Activated CD4-positive, alpha-beta T cell treated with anti-CD3 and anti-CD28 coated beads, Interleukin-2, Interleukin-4, amounts not matched to agents 100 ng/mL and 50 ng/mL, durations not matched to agents 16 hours and 8 hours (primary cell): Measurements from ENCODE around the gene KLF7.

Source experiments
- DNase-seq: peaks from one replicate; pipeline ENCODE4 v3.0.0-alpha.2; 2020; ENCODE audit warnings: low spot score

The KLF7 gene

DNA sequence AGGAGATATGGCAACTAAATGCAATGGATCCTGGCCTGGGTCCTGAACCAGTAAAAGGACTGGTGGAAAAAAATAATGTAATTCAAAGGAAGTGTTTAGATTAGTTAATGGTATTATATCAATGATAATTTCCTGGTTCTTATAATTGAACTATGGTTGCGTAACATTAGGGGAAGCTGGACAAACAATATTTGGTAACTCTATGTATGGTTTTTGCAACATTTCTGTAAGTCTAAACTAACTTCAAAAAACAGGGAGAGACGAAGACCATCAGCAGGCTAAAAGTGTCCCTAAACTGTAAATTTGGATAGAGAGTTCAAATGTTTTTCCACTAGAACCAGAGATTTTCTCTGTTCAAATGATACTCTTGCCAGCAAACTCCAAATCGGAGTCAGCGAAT is 36.9 kb downstream of the KLF7 start:
- DNase-seq: no peak

DNA sequence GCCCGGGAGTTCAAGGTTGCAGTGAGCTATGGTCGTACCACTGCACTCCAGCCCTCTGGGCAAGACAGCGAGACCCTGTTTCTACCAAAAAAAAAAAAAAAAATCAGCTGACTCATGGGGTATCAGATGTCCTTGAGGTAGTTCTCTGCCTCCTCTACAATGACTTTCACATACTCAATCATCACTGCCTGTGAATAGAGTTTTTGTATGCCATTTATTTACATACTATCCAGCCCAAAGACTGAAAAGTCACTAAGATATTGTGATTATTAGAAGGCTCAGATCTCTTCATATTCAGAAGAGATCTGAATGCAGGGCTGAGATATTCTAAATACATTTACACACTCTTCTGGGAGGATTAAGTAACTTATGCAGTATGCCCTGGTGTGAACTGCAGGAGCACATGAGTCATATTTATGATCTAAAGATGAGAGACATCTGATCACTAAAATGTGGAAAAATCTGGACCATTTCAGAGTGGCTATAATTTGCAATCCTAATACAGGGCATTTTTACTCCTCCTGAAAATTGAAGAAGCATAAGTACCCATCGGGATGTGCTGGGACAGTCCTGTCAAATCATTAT is 38.9 kb downstream of the KLF7 start:
- no peak for DNase-seq

DNA sequence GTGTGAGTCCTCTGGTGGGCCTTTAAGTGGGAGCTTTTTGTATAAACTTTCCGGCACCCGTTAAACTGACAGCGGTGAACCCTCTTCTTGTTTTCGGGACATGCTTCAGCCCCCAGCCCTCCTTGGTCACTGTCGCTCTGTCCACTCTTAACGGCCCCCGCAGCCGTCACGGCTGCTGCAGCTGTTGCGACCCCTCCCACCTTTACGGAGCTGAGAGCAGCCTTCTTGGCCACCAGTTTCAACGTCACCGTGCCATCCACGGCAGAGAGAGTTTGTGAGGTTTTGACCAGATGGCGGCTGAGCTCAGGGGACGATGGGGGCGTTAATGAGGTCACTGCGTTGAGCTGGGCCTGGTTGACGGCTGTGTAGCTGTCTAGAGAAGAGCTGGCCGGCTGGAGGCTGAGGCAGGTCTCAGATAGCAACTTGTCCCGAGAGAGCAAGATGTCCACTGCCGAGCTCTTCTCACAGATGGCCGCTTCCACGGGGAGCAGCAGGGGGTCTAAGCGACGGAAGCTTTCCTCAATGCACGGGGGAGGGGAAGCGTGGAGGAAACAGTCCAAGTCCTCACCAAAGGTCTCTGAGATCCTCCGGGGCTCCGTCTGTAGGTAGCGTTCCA is 41.9 kb downstream of the KLF7 start:
- DNase-seq: no peak

DNA sequence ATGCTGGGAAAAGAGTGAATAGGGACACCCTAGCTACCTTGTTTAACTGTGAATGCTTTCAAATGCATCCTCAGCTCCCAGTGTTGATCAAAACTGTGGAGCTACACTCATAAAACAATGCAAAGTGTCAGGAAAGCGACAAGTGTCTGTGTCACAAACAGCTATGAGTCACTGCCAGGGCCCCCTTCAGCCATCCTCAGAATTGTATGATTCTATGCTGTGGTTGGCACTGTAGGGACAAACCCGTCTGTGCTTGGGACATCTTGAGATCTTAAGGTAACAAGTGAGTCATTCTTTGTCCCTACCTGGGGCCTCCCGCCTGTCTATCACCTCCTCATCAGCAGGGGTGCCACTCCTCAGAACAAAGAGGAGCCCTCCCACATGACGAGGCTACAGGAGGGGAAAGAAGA is 42.4 kb downstream of the KLF7 start:
- DNase-seq: peak; percentile 52

DNA sequence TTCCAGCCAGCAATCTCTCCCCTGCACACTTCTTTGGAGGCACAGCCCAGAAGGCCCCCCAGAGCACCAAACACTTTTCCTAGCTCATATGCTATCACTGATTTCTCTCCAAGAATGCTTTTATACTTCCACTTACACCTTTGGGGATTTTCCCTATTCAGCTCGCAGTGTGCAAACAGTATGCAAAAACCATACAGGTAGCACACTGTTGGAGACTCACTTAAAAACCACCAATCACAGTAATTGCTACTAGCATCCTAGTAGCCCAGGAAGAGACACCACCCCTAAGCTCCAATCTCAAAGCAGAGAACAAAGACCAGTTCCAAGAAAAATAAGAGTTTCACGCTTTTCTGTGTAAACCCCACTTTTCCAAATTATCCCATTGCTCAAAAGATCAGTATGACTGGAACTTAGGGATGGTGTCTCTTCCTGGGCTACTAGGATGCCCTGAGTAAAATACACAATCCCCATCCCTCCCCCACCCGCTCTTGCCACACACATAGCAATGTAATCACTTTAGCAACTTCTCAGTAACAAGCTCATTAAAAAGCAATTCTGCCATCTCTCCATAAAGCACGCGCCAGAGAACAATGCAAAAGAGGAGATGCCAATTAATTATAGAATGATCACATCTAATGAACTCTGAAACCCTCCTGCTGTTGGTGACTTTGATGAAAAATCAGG is 43.0 kb downstream of the KLF7 start:
- DNase-seq: no peak

DNA sequence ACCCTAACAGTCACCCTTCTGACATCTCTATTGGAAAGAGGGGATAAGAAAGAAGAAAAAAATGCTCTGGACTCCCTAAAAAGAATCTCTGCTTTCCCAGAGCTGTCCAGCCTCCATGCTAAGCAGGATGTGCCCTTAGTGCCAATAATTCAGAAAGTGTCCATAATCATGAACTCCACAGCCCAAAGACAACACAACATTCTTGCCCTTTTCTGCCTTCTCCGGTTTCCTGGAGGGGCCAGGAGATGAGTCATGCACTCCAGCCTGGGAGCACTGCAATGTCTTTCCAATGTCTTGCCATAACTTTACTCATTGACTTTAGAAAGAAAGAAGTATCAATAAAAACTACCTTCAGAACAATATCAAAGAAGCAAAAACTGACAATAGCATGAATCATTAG is 44.0 kb downstream of the KLF7 start:
- DNase-seq: no peak

DNA sequence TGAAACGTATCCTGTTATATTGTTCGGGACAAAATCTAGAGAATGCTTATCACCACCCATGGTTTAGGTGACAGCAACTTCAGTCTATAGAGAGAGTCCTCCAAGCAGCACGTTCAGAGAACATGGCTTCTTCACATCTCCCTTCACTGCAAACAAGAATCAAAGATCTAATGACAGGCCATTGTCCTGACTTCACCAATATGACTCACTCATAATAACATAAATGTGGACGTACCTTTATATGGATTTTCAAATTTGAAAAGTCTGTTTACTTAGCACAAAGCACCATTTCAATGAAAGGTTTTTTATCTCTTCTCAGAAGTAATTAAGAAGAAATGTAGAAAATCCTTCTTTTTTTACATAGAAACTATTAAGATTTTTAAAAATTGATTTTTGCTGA is 46.7 kb downstream of the KLF7 start:
- no peak for DNase-seq

DNA sequence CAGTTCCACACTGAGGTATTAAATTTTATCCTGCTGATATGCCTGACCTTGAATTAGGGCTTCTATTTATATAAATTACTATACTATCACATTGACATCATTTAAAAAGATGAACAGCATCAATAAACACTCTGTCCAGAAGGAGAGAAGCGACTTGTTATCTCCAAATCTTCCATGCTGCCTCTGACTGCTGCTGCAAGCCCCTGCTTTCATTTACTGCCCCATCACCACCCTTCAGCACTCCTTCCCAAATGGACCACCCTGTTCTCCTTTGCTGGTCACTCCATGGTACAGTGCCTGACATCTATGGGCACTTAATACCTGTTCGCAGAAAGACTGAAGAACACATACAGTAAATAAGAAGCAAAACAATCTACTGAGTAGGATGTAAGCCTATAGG is 48.1 kb downstream of the KLF7 start:
- DNase-seq: no peak

DNA sequence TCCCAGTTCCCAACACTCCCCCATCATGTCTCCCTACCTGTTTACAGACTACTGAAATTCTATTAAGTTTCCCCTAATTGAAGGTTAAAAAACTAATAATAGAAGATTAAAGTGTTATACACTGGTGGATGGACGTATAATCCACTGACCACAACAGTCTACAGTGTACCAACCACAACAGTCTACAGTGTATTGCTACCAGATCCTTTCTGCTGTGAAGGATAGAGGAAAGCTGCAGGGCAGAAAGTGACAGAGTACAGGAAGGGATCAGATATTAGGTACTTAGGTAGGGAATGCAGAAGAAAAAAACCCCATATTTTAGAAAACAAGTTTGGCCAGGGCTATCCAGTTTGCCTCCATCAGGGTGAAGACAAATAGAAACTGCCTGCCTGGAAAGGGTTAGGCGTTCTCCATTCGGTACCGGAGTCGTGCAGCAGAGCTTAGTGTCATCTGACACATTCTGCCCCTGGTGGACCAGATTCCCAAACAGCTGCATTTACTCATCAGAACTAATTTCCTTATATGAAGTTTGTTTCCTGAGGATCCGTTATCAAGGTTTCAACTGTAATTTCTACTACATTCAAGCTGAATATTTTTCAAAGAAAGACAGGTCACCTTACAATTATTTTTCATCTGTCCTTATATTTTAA is 49.9 kb downstream of the KLF7 start:
- DNase-seq: no peak

DNA sequence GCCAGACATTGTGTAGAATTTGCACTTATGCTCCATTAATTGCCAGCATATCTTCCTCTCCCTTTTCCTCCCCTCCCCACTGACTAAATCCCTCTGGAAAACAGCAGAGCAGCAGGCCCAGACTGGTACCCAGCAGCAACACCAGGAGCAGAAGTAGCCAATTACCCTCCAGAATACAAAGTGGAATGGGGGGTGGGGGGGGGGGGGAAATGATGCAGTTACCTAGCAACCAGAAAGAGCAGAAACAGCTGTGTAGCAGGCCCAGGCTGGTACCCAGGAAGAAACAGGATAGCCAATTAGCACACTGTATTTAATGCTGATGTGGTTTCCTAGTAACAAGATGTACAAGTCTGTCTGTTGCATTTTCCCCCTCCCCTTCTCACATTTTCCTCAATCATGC is 52.3 kb downstream of the KLF7 start:
- no peak for DNase-seq

DNA sequence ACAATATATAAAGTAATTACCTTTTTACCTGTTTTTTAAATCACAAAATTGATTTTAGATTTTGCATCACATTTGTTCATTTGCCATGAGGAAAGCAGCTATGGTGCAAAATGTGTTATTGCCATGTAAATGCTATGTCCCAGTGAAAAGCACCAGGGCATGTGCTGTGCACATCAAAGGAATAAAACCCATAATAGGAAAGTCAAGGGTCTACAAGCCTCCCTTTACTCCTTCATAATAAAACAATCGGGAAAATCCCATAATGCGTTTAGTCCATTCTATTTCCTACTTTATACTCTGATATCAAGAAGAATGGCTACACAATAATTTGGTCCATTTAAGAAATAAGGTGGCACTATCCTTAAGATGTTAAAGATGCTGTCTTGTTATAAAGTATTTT is 53.0 kb downstream of the KLF7 start:
- no peak for DNase-seq

DNA sequence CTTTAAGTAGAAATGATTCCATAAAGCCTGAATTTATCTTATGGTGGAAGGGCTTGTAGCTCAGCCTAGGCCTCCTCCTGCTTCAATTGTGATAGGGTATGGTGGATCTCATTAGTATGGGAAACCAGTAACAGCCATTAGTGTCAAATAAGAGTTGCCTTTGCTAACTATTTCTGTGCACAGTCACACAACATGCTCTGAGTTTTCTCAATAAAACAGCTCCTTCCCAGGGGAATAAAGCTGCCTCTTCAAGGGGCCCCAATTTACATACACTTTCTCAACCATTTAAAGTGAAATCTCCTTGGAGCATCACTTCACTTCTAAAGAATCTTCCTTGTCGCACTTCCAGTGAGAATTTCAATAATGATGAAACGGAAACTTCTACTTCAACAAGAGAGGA is 53.4 kb downstream of the KLF7 start:
- no peak for DNase-seq

DNA sequence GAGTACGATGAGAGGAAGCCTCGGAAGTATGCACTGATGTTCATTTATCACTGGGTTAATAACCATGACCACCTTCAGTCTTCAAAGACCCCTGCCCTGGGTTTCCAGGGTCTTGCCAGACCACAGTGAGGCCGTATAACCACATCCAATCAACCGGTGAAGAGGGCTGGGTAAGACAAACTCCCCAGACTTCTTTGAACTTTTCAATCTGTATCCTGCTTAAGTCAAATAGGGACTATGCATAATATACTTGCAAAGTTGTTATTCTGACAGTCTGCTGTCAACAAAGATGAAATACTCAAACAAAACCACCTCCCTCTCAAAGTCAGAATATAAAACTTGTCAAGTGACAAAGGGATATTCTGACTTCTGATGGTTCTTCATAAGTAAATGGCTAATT is 54.0 kb downstream of the KLF7 start:
- DNase-seq: no peak

DNA sequence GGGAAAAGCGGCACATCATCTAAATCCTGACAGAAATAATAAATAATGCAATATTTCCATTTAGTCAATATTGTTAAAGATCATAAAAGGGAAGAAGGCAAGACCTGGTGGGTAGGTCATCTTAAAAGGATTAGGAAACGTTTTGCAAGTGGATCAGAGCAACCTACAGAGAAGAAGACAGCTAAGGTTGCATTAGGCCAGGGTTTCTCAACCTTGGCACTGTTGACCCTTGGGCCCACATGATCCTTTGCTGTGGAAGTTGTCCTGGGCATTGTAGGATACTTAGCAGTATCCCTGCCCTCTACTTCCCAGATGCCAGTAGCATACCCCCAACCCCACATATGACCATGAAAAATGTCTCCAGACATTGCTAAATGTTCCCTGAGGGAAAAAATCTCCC is 55.0 kb downstream of the KLF7 start:
- no peak for DNase-seq

DNA sequence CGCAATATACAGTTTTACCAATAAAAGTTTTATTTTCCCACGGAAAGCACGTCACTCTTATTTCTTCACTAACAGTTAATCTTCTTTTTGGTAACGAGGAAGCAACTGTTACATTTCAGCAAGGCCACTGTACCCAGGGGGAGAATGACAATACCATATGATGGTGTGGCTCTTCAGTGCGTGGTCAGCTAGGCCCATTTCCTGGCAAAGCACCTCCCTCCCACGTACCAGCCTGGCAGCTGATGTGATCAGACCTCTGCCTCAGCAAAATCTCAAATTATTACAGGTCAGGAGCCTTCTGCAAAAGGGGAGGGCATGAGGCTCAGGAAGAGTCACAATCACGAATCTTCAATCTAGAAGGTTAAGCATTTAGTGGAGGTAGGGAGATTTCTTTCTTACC is 55.4 kb downstream of the KLF7 start:
- no peak for DNase-seq

DNA sequence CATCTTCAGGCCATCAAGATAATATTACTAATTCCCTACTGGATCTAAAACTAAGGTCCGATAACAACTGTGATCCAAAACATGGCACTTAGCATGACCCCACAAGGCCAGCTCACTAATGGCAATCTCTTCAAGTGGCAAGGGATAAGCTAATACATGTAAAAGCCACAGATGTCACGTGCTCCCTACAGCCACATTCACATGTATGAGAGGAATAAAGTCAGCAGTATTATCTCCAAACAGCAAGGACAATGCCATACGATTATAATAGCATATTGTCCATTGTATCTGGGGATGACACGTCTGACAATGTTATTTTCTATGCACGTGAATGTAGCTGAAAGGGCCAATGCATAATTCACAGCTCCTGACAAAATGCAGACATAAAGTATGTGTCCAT is 56.0 kb downstream of the KLF7 start:
- DNase-seq: no peak

DNA sequence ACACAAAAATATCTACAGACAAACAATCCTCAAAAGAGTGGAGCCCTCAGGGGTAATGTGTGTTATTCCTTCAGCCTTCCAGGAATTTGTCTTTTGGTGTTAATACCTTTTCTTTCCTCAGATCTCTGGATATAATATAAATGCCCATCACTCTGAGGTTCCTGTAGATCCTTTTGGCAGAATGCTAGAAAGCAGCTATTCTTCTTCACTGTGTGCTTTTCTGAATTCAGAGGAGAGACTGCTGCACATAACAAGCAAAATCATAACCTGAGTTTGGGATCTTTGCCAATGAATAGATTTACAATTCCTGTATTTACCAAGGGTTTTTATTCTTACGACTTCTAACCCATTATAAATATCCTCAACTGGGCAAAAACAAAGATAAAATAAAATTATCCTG is 57.3 kb downstream of the KLF7 start:
- DNase-seq: no peak

DNA sequence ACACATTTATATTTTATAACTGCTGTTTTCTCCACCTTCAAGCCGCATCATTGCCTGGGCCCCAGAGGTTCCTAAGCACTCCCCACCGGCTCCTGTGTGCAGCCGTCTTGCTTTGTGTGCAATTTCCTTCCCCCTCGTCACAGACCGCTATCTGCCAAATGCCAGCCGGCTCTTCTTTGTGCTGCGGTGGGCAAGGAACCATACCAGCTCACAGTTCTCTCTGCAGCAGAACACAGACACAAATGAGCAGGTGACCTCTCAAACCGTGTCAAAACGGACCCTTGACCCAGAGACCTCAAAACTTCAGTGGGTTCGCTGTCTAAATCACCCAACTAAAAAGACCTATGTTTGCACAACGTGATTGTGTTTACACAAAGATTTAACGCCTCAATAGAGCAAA is 58.2 kb downstream of the KLF7 start:
- no peak for DNase-seq

DNA sequence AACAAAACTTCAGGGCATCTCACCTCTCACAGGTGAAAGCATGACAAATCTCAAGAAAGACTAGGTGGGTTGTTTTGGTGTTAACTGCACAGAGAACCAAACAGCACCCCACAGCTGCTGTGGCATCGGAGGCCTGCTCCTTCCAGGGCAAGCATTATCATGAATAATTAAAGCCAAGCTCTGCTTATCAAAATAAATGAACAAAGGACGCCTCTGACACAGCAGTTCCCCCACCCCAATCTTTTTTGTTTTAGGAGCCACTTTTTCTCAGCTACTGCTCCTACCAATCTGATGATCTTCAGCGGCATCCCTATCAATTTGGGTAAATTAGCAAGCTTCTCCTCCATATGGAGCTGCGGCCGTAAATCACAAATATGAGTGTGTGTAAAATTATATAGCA is 58.6 kb downstream of the KLF7 start:
- DNase-seq: no peak

DNA sequence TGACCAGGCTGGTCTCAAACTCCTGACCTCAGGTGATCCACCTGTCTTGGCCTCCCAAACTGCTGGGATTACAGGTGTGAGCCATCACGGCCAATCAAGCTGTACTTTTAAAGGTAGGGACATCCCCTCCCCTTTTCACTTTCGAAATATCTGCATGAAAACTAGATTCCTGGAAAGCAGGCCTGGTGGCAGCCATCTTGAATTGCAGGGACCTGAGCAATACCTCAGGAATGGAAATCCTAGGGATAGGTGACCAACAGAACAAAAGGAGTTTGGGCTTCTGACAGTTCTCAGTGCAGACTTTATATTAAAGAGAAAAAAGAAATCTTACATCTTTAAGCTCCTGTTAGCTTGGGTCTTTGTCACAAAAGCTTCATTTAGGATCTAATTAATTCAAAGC is 62.6 kb downstream of the KLF7 start:
- no peak for DNase-seq

DNA sequence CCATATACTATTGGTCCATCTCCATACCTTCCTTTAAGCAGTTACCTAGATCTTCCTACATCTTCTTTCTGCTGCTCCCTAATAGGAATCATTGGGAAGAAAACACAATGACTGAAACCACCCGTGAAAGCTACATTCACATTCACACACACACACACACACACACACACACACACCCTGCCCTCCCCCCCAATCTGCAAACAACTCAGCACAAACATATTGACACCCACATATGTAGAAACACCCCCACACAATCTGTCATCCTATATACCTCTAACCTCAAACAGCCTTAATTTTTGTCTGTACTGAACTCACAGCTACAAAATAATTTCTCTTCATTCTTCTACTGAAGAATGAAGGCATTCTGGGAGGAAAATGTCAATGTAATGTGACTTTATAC is 63.8 kb downstream of the KLF7 start:
- no peak for DNase-seq

DNA sequence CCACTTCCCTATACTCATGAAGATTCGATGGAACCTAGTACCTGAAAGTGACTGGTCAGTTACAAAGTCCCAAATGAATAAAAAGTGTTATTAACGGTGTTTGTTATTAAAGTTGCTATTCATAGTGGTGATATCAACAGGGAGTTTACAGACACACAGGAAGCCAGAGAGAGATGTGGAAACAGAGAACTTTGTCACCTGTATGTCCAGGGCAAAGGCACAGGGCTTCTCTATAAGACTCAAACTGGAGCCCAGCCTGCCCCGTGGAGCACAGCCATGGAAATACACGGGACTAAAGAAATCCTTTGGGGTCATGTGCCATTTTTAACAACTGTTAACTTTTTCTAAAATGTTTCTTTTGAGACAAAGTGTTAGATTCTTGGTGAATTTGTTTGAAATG is 68.5 kb downstream of the KLF7 start:
- no peak for DNase-seq

DNA sequence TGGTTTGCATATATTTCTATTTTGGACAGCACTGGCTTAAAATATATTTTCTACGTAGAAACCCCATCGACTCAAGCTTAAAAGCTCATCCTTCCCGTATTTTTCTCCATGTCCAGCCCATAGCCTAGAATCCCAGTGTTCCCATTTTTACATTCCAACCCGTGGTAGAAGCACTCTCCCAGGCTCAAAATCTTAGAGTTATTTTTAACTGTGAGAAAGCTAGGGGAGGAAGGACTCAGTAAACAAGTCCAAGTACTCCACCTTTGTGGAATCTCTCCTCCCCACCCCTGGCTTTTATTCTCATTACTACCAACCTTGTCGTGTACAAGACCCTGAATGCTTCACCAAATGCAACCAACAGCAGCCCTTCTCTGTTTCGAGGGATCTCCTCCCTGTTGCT is 69.8 kb downstream of the KLF7 start:
- DNase-seq: no peak

DNA sequence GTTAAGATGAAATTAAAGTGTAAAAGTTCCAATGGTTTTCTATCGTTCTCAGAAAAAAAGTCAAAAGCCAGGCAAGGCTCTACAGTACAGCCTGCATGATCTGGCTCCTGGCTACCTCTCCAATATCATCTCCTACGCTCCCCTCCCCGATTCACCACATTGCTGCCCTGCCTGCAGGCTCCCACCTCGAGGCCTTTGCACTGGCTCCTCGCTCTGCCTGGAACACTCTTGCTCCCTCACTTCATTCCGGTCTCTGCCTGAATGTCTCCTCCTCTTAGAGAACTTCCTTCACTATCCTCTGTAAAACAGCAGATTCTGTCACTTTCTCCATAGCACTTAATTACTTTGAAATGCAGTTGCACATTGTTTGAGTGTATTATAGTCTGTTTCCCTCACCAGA is 72.5 kb downstream of the KLF7 start:
- no peak for DNase-seq
